Fibroblast of lung (primary cell): ENCODE results near the gene DOP1A. TPM values are rescaled to one million over a fixed set of nuclear protein-coding genes. Genes with fewer than 3 reads are reported as not detected.
A peak's percentile ranks its signal among the peaks of the same experiment; 100 is the strongest.

Experiments
- DNase-seq, 2 donors: peaks; one replicate each; pipeline versions ENCODE4 v3.0.0 to v3.0.0-alpha.2; 2010; ENCODE audit warnings: low read depth in 2 of 2
- H2AFZ ChIP-seq: 2 replicates; pipeline ENCODE4 v1.5.1; 2012; ENCODE audit warnings: low read length, control low read depth, inconsistent platforms
- H3K27ac ChIP-seq: 2 replicates; pipeline ENCODE4 v1.5.1; 2011; ENCODE audit warnings: low read length, control low read depth; ENCODE audit not compliant: insufficient read depth
- H3K27me3 ChIP-seq: 2 replicates; pipeline ENCODE4 v1.5.1; 2011; ENCODE audit warnings: mild to moderate bottlenecking, low read length; ENCODE audit not compliant: control insufficient read depth, insufficient read depth
- H3K36me3 ChIP-seq: 2 replicates; pipeline ENCODE4 v1.5.1; 2011; ENCODE audit warnings: low read length; ENCODE audit not compliant: control insufficient read depth, insufficient read depth
- H3K4me1 ChIP-seq: 2 replicates; pipeline ENCODE4 v1.5.1; 2011; ENCODE audit warnings: low read length; ENCODE audit not compliant: control insufficient read depth, insufficient read depth; ENCODE audit errors: extremely low read depth
- H3K4me2 ChIP-seq: 2 replicates; pipeline ENCODE4 v1.5.1; 2011; ENCODE audit warnings: low read length, control low read depth; ENCODE audit not compliant: insufficient read depth; ENCODE audit errors: extremely low read depth
- H3K4me3 ChIP-seq, 4 experiments: fragments of 200-600 bp in 1 of 4; sonication (generic) in 1 of 4; replicated peaks in 1 of 4; 2 replicates each; pipeline ENCODE4 v1.5.1; 2011 to 2016; ENCODE audit warnings: low read length in 4 of 4, low read depth in 3 of 4, mild to moderate bottlenecking in 3 of 4, control low read depth in 2 of 4, inconsistent platforms in 1 of 4, mixed read lengths in 1 of 4; ENCODE audit not compliant: insufficient read depth in 1 of 4; ENCODE audit errors: control extremely low read depth in 1 of 4
- H3K79me2 ChIP-seq: 2 replicates; pipeline ENCODE4 v1.5.1; 2012; ENCODE audit warnings: mild to moderate bottlenecking, low read length, inconsistent platforms; ENCODE audit not compliant: control insufficient read depth, insufficient read depth
- H3K9ac ChIP-seq: 2 replicates; pipeline ENCODE4 v1.5.1; 2011; ENCODE audit warnings: mild to moderate bottlenecking, low read length, control low read depth; ENCODE audit not compliant: insufficient read depth
- H3K9me3 ChIP-seq: 2 replicates; pipeline ENCODE4 v1.5.1; 2012; ENCODE audit warnings: low read depth, low read length; ENCODE audit not compliant: control insufficient read depth, insufficient read depth
- H4K20me1 ChIP-seq: 2 replicates; pipeline ENCODE4 v1.5.1; 2011; ENCODE audit warnings: low read length; ENCODE audit not compliant: control insufficient read depth, insufficient read depth; ENCODE audit errors: extremely low read depth
- CTCF ChIP-seq, 2 donors: IDR thresholded peaks in 1 of 2; conservative IDR thresholded peaks in 1 of 2; 1 replicate in 1 of 2; 2 replicates in 1 of 2; pipeline ENCODE4 v1.5.1; 2011 to 2012; ENCODE audit warnings: low read length in 2 of 2, control low read depth in 1 of 2, inconsistent platforms in 1 of 2, low read depth in 1 of 2, mild to moderate bottlenecking in 1 of 2
- EZH2 ChIP-seq: IDR thresholded peaks from 2 replicates; pipeline ENCODE4 v1.5.1; 2012; ENCODE audit warnings: low read length, control low read depth, mild to moderate bottlenecking; ENCODE audit errors: missing control alignments
- polyA plus RNA-seq, 2 donors: library from polyadenylated mRNA; depleted of rRNA in 1 of 2; stranded (reverse) in 1 of 2; unstranded in 1 of 2; fragments of >200 nt; gene quantifications; 2 replicates each; pipeline ENCODE4 v1.2.1, GENCODE V29; 2011 to 2012; ENCODE audit warnings: missing spikeins in 1 of 2
- total RNA-seq: library from RNA; depleted of rRNA; stranded (reverse); fragments of >200 nt; gene quantifications from 2 replicates; pipeline ENCODE4 v1.2.1, GENCODE V29; 2014

DOP1A gene
- total and polyA plus RNA-seq, 2 donors (not counting 1 experiment from before 2014, with no cell fraction given) = 13.2 to 33.7 TPM

DNA sequence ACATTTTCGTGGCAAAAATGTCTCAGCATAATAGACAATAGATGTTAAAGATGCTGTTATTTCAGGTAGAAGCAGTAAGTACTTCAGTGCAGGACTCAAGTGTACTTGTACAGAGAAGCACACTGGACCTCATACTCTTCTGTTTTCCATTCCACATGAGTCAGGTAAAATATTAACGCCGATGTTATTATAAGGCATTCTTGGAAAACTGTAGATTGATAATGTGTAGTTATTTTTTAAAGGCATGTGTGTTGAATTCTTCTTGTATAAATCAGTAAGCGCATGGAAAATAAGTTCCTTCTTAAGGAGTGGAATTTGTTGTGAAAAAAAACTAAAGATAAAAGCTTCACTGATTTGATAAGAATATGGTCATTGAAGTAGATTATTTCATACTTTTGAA is 45.8 kb downstream of the DOP1A start:
- peaks cover 4% of the 10 kb centered on the region for H3K4me1 ChIP-seq
- H3K27ac ChIP-seq = no peak overlapping the region
- no peak overlapping the region for H2AFZ ChIP-seq
- H4K20me1 ChIP-seq = no peaks in the 10 kb centered on the region
- no peaks in the 10 kb centered on the region for H3K79me2 ChIP-seq
- no peaks in the 10 kb centered on the region for H3K9me3 ChIP-seq
- no peaks in the 10 kb centered on the region for H3K27me3 ChIP-seq
- H3K4me2 ChIP-seq = no peak overlapping the region
- TF ChIP-seq CTCF (conservative IDR thresholded peaks at IDR 0.05 in 1 of 2, IDR thresholded peaks at IDR 0.05 in 1 of 2; ENCODE audit: low read depth in 1 of 2, low read length in 2 of 2) (no peak), EZH2 (no peak)
- no peak overlapping the region for H3K9ac ChIP-seq
- no peak overlapping the region for H3K4me3 ChIP-seq
- H3K36me3 ChIP-seq = no peaks in the 10 kb centered on the region
- DNase-seq = peak in 1 of 2 donors; percentile 68

- H3K9me3 ChIP-seq = no peaks in the 10 kb centered on the region
- no peaks in the 10 kb centered on the region for H3K36me3 ChIP-seq
- H3K27ac ChIP-seq = no peak overlapping the region
- TF ChIP-seq CTCF (conservative IDR thresholded peaks at IDR 0.05 in 1 of 2, IDR thresholded peaks at IDR 0.05 in 1 of 2; ENCODE audit: low read depth in 1 of 2, low read length in 2 of 2) = no peak
- TF ChIP-seq EZH2 = no peak
- no peak overlapping the region for H2AFZ ChIP-seq
- no peaks in the 10 kb centered on the region for H3K79me2 ChIP-seq
- no peak overlapping the region for H3K4me3 ChIP-seq
- no peak overlapping the region for H3K4me2 ChIP-seq
- H3K4me1 ChIP-seq = peaks cover 4% of the 10 kb centered on the region
- peak; percentile 18 to 43 for DNase-seq
- H4K20me1 ChIP-seq = no peaks in the 10 kb centered on the region
- no peak overlapping the region for H3K9ac ChIP-seq
- no peaks in the 10 kb centered on the region for H3K27me3 ChIP-seq
Measured at GRCh38 chr6:83114164-83114563, 46.7 kb downstream of the DOP1A start.

DNA sequence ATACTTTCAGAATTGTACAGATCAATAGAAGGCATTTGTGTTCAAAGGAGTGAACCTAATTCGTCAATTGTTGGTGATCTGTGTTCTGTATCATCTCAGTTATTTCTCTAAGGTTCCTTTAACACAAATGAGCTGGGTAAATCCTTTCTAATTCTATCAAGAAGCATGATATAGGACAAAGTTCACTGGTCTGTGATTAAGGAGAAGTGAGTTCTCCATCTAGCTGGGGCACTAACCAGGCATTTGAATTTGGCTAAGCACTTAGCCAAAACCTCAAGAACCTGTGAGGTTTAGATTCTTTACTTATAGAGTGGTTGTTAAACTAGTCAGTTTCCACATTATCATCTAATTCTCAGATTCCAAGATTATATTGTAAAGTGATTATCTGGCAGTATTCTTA is 50.3 kb downstream of the DOP1A start:
- no peak overlapping the region for H3K4me2 ChIP-seq
- TF ChIP-seq EZH2 (no peak), CTCF (conservative IDR thresholded peaks at IDR 0.05 in 1 of 2, IDR thresholded peaks at IDR 0.05 in 1 of 2; ENCODE audit: low read depth in 1 of 2, low read length in 2 of 2) (no peak)
- no peak overlapping the region for H3K27ac ChIP-seq
- H3K79me2 ChIP-seq = no peaks in the 10 kb centered on the region
- no peak overlapping the region for H3K9ac ChIP-seq
- no peak overlapping the region for H3K4me3 ChIP-seq
- no peaks in the 10 kb centered on the region for H3K27me3 ChIP-seq
- H3K9me3 ChIP-seq = no peaks in the 10 kb centered on the region
- H2AFZ ChIP-seq = no peak overlapping the region
- no peak for DNase-seq
- peaks cover 4% of the 10 kb centered on the region for H3K4me1 ChIP-seq
- no peaks in the 10 kb centered on the region for H4K20me1 ChIP-seq
- H3K36me3 ChIP-seq = no peaks in the 10 kb centered on the region
